AG09309 (cell line): Measurements from ENCODE around the gene KMT5B.

ENCODE experiments used
- DNase-seq: peaks from one replicate; pipeline ENCODE4 v3.0.0-alpha.2; 2010; ENCODE audit warnings: low read depth
- H3K4me3 ChIP-seq: 2 replicates; pipeline ENCODE4 v1.5.1; 2011; ENCODE audit warnings: mild to moderate bottlenecking, low read depth, low read length, moderate library complexity; ENCODE audit not compliant: control insufficient read depth
- TF ChIP-seq, protein P1 (sequence below): IDR thresholded peaks from 2 replicates; pipeline ENCODE4 v1.5.1; 2011; ENCODE audit warnings: mild to moderate bottlenecking, low read depth, low read length, inconsistent platforms; ENCODE audit not compliant: insufficient read depth, control insufficient read depth; ENCODE audit errors: missing control alignments

Gene KMT5B

DNA sequence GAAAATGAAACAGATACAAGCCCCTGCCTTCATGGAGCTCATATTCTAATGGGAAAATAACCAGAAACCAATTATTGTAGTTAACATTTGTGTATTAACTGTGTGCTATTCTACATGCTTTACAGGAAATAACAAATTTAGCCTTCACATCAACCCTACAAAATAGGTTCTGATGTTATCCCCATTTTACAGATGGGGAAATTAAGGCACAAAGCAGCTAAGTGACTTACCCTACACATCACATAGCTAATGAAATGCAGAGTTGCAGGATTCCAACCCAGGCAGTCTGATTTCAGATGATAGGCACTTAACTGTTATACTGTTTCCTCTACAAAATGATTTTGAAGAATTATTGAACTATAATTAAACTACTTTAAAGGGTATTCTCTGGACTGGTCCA, 43.7 kb downstream of the KMT5B start:
- H3K4me3 ChIP-seq = no peak overlapping the region
- TF ChIP-seq, protein P1, sequence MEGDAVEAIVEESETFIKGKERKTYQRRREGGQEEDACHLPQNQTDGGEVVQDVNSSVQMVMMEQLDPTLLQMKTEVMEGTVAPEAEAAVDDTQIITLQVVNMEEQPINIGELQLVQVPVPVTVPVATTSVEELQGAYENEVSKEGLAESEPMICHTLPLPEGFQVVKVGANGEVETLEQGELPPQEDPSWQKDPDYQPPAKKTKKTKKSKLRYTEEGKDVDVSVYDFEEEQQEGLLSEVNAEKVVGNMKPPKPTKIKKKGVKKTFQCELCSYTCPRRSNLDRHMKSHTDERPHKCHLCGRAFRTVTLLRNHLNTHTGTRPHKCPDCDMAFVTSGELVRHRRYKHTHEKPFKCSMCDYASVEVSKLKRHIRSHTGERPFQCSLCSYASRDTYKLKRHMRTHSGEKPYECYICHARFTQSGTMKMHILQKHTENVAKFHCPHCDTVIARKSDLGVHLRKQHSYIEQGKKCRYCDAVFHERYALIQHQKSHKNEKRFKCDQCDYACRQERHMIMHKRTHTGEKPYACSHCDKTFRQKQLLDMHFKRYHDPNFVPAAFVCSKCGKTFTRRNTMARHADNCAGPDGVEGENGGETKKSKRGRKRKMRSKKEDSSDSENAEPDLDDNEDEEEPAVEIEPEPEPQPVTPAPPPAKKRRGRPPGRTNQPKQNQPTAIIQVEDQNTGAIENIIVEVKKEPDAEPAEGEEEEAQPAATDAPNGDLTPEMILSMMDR = no peak
- DNase-seq = no peak

DNA sequence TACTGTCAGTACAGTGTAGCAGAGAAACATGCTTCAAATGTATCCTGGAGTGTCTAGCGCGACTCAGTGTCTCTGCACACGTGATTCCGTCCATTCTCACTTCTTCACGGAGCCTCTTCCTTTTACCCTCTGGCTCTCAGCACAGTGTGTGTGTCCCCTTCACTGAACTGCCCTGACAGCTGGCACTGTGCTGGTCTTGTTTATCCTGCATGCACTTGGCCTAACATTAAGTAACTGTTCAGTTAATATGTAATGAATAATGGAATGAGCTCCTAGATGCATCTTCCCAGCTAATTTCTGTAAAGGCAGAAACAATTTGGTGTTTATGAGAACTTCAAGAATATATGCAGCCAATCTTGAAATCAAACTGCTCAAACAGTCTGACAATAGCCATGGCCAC, 44.4 kb downstream of the KMT5B start:
- H3K4me3 ChIP-seq = no peak overlapping the region
- TF ChIP-seq, protein P1 = no peak
- no peak for DNase-seq

DNA sequence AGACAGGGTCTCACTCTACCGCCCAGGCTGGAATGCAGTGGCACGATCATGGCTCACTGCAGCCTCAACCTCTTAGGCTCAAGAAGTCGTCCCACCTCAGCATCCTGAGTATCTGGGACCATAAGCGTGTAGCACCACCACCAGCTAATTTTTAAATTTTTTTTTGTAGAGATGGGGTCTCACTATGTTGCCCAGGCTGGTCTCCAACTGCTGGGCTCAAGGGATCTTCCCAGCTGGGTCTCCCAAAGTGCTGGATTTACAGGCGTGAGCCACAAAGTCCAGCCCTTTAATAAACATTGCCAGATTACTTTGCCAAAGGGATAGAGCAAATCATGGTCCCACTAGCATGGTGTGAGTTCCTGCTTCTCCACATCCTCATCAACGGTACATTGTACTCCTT, 45.6 kb downstream of the KMT5B start:
- no peak overlapping the region for H3K4me3 ChIP-seq
- TF ChIP-seq, protein P1 = no peak
- no peak for DNase-seq

DNA sequence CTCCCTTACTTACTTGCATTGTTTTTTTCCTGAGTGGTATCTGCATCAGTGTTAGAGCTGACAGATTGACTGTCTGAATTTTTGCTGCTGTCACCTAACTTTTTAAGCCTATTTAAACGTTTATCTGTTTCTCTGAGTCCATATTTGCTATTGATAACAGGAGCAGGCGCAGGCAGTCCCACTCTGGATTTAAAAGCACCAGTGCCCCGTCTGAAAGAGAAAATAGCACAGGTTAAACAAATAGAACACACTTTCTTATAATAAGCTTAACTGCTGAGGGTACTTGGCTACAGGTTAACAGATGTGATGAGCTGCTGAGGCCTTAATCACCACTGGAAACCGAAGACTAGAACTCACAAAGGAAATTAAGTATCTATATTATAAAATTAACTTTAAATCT, 46.1 kb downstream of the KMT5B start:
- no peak for DNase-seq
- H3K4me3 ChIP-seq = no peak overlapping the region
- TF ChIP-seq, protein P1 = no peak

DNA sequence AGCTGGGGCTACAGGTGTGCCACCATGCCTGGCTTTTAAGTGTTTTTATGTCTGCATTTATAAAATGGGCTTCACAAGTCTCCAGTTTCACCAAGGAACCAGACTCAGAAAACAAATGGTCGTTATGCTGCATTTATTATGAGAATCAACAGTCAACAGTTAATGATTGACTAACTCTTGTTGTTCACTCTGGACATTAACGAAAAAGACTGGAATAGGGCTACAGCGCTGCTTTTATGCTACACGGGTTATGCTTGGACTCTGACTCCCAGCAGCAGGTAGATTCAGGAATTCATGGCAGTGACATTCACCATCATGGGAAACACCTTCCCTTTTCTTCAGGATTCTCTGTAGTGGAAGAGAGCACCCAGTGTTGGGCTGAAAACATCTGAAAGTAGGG, 47.5 kb downstream of the KMT5B start:
- no peak for DNase-seq
- no peak overlapping the region for H3K4me3 ChIP-seq
- TF ChIP-seq, protein P1 = no peak

DNA sequence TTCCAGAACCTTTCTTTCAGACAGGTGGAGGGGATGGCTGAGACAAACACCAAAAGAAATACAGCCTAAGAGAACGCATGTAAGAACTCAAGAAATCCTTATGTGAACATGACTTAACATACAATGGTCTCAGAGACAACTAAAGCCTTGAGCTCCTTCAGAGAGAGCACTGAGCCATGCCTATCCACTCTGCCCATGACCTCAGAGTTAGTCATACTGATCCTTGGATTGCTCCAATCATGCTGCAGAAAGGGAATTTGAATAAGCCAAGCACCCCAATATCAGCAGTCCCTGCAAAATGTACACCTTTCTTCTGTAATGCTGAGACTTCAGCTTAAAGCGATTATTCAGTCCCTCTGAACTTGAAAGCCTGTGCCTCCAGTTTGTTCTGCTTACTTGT, 48.7 kb downstream of the KMT5B start:
- TF ChIP-seq, protein P1 = no peak
- H3K4me3 ChIP-seq = no peak overlapping the region
- no peak for DNase-seq

DNA sequence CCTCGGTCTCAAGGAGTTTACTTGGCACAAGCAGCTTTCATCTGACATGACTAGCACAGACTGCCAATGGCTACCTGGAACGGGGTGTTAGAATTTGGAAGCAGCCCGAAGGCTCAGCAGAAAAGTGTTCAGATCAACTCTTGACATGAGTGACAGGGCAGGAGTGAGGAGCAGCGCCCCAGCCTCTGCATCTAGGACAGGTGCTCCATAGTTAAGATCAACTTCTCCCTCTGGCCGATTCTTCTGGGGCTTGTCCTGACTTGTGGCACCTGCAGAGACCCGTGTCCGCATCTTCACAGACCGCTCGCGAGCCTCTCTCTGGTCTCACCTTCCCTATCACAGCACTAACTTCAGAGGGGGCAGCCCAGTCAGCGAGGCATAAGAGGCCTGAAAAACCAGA, 49.4 kb downstream of the KMT5B start:
- no peak overlapping the region for H3K4me3 ChIP-seq
- TF ChIP-seq, protein P1 = no peak
- DNase-seq = no peak
